ENCODE results near the gene SRSF10.

The SRSF10 gene

DNA sequence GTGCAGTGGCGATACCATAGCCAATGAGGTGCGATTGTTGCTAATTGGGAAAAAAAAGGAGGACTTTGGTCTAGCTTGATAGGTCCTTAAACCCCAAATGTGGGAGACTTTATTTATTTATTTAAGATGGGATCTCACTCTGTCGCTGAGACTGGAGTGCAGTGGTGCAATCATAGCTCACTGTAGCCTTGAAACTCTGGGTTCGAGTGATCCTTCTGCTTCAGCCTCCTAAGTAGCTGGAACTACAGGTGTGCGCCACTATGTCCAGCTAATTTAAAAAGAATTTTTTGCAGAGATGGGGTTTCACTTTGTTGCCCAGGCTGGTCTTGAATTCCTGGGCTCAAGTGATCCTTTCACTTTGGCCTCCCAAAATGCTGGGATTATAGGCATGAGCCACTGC lies 24.0 kb upstream of the SRSF10 start:
- H3K27ac ChIP-seq: no peak overlapping the region
- no peaks in the 10 kb centered on the region for H3K36me3 ChIP-seq (ENCODE audit: control insufficient read depth, insufficient read depth, low read length)
- no peaks in the 10 kb centered on the region for H3K9me3 ChIP-seq (ENCODE audit: control insufficient read depth, low read length)
- TF ChIP-seq, protein P1, sequence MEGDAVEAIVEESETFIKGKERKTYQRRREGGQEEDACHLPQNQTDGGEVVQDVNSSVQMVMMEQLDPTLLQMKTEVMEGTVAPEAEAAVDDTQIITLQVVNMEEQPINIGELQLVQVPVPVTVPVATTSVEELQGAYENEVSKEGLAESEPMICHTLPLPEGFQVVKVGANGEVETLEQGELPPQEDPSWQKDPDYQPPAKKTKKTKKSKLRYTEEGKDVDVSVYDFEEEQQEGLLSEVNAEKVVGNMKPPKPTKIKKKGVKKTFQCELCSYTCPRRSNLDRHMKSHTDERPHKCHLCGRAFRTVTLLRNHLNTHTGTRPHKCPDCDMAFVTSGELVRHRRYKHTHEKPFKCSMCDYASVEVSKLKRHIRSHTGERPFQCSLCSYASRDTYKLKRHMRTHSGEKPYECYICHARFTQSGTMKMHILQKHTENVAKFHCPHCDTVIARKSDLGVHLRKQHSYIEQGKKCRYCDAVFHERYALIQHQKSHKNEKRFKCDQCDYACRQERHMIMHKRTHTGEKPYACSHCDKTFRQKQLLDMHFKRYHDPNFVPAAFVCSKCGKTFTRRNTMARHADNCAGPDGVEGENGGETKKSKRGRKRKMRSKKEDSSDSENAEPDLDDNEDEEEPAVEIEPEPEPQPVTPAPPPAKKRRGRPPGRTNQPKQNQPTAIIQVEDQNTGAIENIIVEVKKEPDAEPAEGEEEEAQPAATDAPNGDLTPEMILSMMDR (IDR thresholded peaks at IDR 0.05): no peak
- no peaks in the 10 kb centered on the region for H3K79me2 ChIP-seq
- no peak overlapping the region for H2AFZ ChIP-seq
- no peak overlapping the region for H3K4me3 ChIP-seq (ENCODE audit: low read depth, low read length)
- H3K27me3 ChIP-seq (ENCODE audit: control insufficient read depth, insufficient read depth, low read length): no peaks in the 10 kb centered on the region
- H3K4me2 ChIP-seq (ENCODE audit: low read length): no peak overlapping the region
- no peak overlapping the region for H3K9ac ChIP-seq
- H3K4me1 ChIP-seq: no peaks in the 10 kb centered on the region

DNA sequence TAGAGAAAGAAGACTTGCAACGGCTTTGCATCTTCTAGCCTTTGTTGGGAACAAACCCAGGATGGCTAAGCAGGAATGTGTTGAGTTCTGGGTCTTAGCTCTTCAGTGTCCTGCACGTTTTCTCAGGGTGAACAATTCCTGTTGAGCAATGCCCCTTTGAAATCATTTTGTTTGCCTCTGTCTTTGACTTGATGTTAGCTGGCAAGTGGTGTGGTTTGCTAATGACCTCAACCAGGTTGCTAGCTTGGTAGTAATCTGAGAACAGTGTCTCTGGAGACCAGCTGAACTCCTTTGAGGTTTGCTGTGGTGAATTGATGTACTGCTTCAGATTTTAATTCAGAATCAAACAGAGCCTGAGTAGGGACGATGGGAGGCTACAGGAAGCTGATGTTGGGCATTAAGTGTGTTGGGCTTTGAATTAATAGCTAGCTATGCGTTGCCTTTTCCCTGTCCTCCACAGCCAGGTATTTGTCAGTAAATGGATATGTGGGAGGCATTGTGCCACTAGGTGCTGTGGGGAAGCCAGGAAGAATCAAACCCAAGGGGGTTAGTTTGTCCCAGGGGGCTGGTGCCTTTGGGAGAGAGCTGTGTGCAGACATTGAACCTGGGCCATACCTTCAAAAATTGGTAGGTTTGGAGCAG lies 23.3 kb upstream of the SRSF10 start:
- Histone ChIP-seq H3K9ac (no peak overlapping the region), H3K36me3 (ENCODE audit: control insufficient read depth, insufficient read depth, low read length) (no peaks in the 10 kb centered on the region), H3K4me2 (ENCODE audit: low read length) (no peak overlapping the region), H3K79me2 (no peaks in the 10 kb centered on the region), H3K9me3 (ENCODE audit: control insufficient read depth, low read length) (no peaks in the 10 kb centered on the region), H3K27ac (no peak overlapping the region), H2AFZ (no peak overlapping the region), H3K4me3 (ENCODE audit: low read depth, low read length) (no peak overlapping the region), H3K27me3 (ENCODE audit: control insufficient read depth, insufficient read depth, low read length) (no peaks in the 10 kb centered on the region), H3K4me1 (no peaks in the 10 kb centered on the region)
- TF ChIP-seq, protein P1 (IDR thresholded peaks at IDR 0.05): no peak

DNA sequence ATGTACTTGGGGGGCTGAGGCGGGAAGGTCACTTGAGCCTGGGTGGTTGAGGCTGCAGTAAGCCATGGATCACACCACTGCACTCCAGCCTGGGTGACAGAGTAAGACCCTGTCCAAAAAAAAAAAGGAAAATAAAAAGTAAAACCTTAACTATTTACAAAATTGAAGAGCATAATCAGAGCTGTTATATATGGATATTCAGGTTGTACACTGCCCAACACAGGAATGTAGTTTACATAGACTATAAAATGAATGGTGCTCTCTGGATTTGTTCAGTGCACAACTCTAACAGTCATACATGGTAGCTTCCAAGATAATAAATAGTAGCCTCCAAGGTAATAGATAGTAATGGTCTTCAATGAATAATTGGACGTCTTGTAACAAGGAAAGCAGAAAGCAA lies 22.6 kb upstream of the SRSF10 start:
- Histone ChIP-seq H3K4me1 (no peaks in the 10 kb centered on the region), H3K27me3 (ENCODE audit: control insufficient read depth, insufficient read depth, low read length) (no peaks in the 10 kb centered on the region), H3K9me3 (ENCODE audit: control insufficient read depth, low read length) (no peaks in the 10 kb centered on the region), H3K4me2 (ENCODE audit: low read length) (no peak overlapping the region), H3K9ac (no peak overlapping the region), H3K79me2 (no peaks in the 10 kb centered on the region), H2AFZ (no peak overlapping the region), H3K36me3 (ENCODE audit: control insufficient read depth, insufficient read depth, low read length) (no peaks in the 10 kb centered on the region), H3K4me3 (ENCODE audit: low read depth, low read length) (no peak overlapping the region), H3K27ac (no peak overlapping the region)
- TF ChIP-seq, protein P1 (IDR thresholded peaks at IDR 0.05): no peak

DNA sequence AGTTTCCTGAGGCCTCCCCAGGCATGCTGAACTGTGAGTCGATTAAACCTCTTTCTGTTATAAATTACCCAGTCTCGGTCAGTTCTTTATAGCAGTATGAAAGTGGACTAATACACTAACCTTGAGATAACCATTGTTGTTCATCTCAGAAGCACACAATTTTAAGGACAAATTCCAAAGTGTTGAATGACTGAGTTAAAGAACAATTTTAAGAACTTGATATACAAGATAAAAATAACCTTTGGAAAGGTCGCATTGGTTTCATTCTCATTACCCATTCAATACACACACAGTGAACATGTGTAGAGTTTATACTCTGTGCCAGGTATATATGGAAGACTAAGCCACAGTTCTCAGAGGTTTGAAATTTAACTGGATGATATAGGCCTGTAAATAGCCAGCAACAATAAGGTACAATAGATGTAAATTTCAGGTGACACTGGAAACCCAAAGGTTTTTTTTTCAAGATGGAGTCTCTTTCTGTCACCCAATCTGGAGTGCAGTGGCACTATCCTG lies 19.1 kb upstream of the SRSF10 start:
- H3K79me2 ChIP-seq: no peaks in the 10 kb centered on the region
- no peak overlapping the region for H3K4me2 ChIP-seq (ENCODE audit: low read length)
- H3K9ac ChIP-seq: no peak overlapping the region
- H3K4me3 ChIP-seq (ENCODE audit: low read depth, low read length): no peak overlapping the region
- H3K4me1 ChIP-seq: no peaks in the 10 kb centered on the region
- no peak overlapping the region for H2AFZ ChIP-seq
- no peaks in the 10 kb centered on the region for H3K9me3 ChIP-seq (ENCODE audit: control insufficient read depth, low read length)
- no peaks in the 10 kb centered on the region for H3K27me3 ChIP-seq (ENCODE audit: control insufficient read depth, insufficient read depth, low read length)
- TF ChIP-seq, protein P1 (IDR thresholded peaks at IDR 0.05): no peak
- H3K27ac ChIP-seq: no peak overlapping the region
- H3K36me3 ChIP-seq (ENCODE audit: control insufficient read depth, insufficient read depth, low read length): no peaks in the 10 kb centered on the region

DNA sequence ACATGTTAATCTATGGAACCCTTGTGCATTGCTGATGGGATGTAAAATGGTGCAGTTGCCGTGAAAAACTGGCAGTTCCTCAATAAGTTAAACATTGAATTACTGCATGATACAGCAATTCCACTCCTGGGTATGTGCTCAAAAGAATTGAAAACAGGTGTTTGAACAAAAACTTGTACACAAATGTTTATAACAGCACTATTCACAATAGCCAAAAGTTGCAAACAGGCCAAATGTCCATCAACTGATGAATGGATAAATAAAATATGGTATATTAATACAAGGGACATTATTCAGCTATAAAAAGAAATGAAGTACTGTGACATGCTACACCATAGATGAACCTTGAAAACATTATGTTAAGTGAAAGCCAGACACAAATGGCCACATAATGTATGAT lies 17.7 kb upstream of the SRSF10 start:
- Histone ChIP-seq H3K4me2 (ENCODE audit: low read length) (no peak overlapping the region), H3K79me2 (no peaks in the 10 kb centered on the region), H3K27me3 (ENCODE audit: control insufficient read depth, insufficient read depth, low read length) (no peaks in the 10 kb centered on the region), H3K27ac (no peak overlapping the region), H3K36me3 (ENCODE audit: control insufficient read depth, insufficient read depth, low read length) (no peaks in the 10 kb centered on the region), H3K4me1 (no peaks in the 10 kb centered on the region), H3K9ac (no peak overlapping the region), H2AFZ (no peak overlapping the region), H3K9me3 (ENCODE audit: control insufficient read depth, low read length) (no peaks in the 10 kb centered on the region), H3K4me3 (ENCODE audit: low read depth, low read length) (no peak overlapping the region)
- TF ChIP-seq, protein P1 (IDR thresholded peaks at IDR 0.05): no peak
